ENCODE results near the gene RBM15.
A peak's percentile ranks its signal among the peaks of the same experiment; 100 is the strongest.

RBM15 gene

GRCh38 chr1:110348771-110349170 lies 9.6 kb downstream of the RBM15 start:
- Mint-ChIP-seq H3K27ac (peak overlapping the region; percentile 46), H3K4me3 (no peak overlapping the region), H3K9me3 (no peaks in the 10 kb centered on the region), H3K4me1 (ENCODE audit: low read depth) (peaks cover 50% of the 10 kb centered on the region), H3K27me3 (no peaks in the 10 kb centered on the region), H3K36me3 (ENCODE audit: low read depth) (peaks cover 60% of the 10 kb centered on the region)
- intact Hi-C loops (cut with micrococcal nuclease) = no loop called here

GRCh38 chr1:110350360-110350759 lies 11.2 kb downstream of the RBM15 start:
- peaks cover 48% of the 10 kb centered on the region for H3K36me3 Mint-ChIP-seq (ENCODE audit: low read depth)
- H3K4me1 Mint-ChIP-seq (ENCODE audit: low read depth) = peaks cover 40% of the 10 kb centered on the region
- intact Hi-C loops (cut with micrococcal nuclease) = no loop called here
- no peaks in the 10 kb centered on the region for H3K9me3 Mint-ChIP-seq
- H3K27me3 Mint-ChIP-seq = no peaks in the 10 kb centered on the region
- no peak overlapping the region for H3K27ac Mint-ChIP-seq
- H3K4me3 Mint-ChIP-seq = no peak overlapping the region

GRCh38 chr1:110355321-110355720 lies 16.1 kb downstream of the RBM15 start:
- H3K9me3 Mint-ChIP-seq = no peaks in the 10 kb centered on the region
- H3K27me3 Mint-ChIP-seq = no peaks in the 10 kb centered on the region
- no peak overlapping the region for H3K27ac Mint-ChIP-seq
- H3K4me3 Mint-ChIP-seq = no peak overlapping the region
- intact Hi-C loops (cut with micrococcal nuclease) = no loop called here
- H3K36me3 Mint-ChIP-seq (ENCODE audit: low read depth) = peaks cover 41% of the 10 kb centered on the region
- H3K4me1 Mint-ChIP-seq (ENCODE audit: low read depth) = peaks cover 12% of the 10 kb centered on the region

GRCh38 chr1:110356379-110356778 lies 17.2 kb downstream of the RBM15 start:
- Mint-ChIP-seq H3K27me3 (no peaks in the 10 kb centered on the region), H3K4me3 (no peak overlapping the region), H3K36me3 (ENCODE audit: low read depth) (peaks cover 43% of the 10 kb centered on the region), H3K9me3 (no peaks in the 10 kb centered on the region), H3K27ac (no peak overlapping the region), H3K4me1 (ENCODE audit: low read depth) (peaks cover 4% of the 10 kb centered on the region)
- intact Hi-C loops (cut with micrococcal nuclease) = no loop called here

GRCh38 chr1:110360431-110360830 lies 21.3 kb downstream of the RBM15 start:
- Mint-ChIP-seq H3K27me3 (no peaks in the 10 kb centered on the region), H3K36me3 (ENCODE audit: low read depth) (peaks cover 67% of the 10 kb centered on the region), H3K27ac (no peak overlapping the region), H3K4me1 (ENCODE audit: low read depth) (no peaks in the 10 kb centered on the region), H3K4me3 (no peak overlapping the region), H3K9me3 (no peaks in the 10 kb centered on the region)
- intact Hi-C loops (cut with micrococcal nuclease) = no loop called here

GRCh38 chr1:110361856-110362255 lies 22.7 kb downstream of the RBM15 start:
- Mint-ChIP-seq H3K9me3 (no peaks in the 10 kb centered on the region), H3K4me1 (ENCODE audit: low read depth) (no peaks in the 10 kb centered on the region), H3K27ac (no peak overlapping the region), H3K36me3 (ENCODE audit: low read depth) (peaks cover 62% of the 10 kb centered on the region), H3K4me3 (no peak overlapping the region), H3K27me3 (no peaks in the 10 kb centered on the region)
- intact Hi-C loops (cut with micrococcal nuclease) = no loop called here

- H3K4me1 Mint-ChIP-seq (ENCODE audit: low read depth) = no peaks in the 10 kb centered on the region
- intact Hi-C loops (cut with micrococcal nuclease) = no loop called here
- H3K9me3 Mint-ChIP-seq = no peaks in the 10 kb centered on the region
- no peaks in the 10 kb centered on the region for H3K27me3 Mint-ChIP-seq
- no peak overlapping the region for H3K27ac Mint-ChIP-seq
- peaks cover 51% of the 10 kb centered on the region for H3K36me3 Mint-ChIP-seq (ENCODE audit: low read depth)
- no peak overlapping the region for H3K4me3 Mint-ChIP-seq
These were observed 25.0 kb downstream of the RBM15 start for GRCh38 chr1:110364221-110364620.

GRCh38 chr1:110370827-110371226 lies 31.6 kb downstream of the RBM15 start:
- Mint-ChIP-seq H3K4me1 (ENCODE audit: low read depth) (no peaks in the 10 kb centered on the region), H3K27me3 (no peaks in the 10 kb centered on the region), H3K4me3 (no peak overlapping the region), H3K36me3 (ENCODE audit: low read depth) (peaks cover 29% of the 10 kb centered on the region), H3K9me3 (no peaks in the 10 kb centered on the region), H3K27ac (no peak overlapping the region)
- intact Hi-C loops (cut with micrococcal nuclease) = no loop called here

GRCh38 chr1:110375490-110375889 lies 36.3 kb downstream of the RBM15 start:
- Mint-ChIP-seq H3K4me1 (ENCODE audit: low read depth) (peaks cover 25% of the 10 kb centered on the region), H3K4me3 (no peak overlapping the region), H3K27ac (no peak overlapping the region), H3K36me3 (ENCODE audit: low read depth) (peaks cover 56% of the 10 kb centered on the region), H3K27me3 (no peaks in the 10 kb centered on the region), H3K9me3 (no peaks in the 10 kb centered on the region)
- intact Hi-C loops (cut with micrococcal nuclease) = no loop called here

GRCh38 chr1:110380672-110381283 lies 41.6 kb downstream of the RBM15 start:
- Mint-ChIP-seq H3K9me3 (no peaks in the 10 kb centered on the region), H3K4me3 (no peak overlapping the region), H3K27ac (peak overlapping the region; percentile 37), H3K4me1 (ENCODE audit: low read depth) (peaks cover 64% of the 10 kb centered on the region), H3K27me3 (no peaks in the 10 kb centered on the region), H3K36me3 (ENCODE audit: low read depth) (peaks cover 44% of the 10 kb centered on the region)
- intact Hi-C loops (cut with micrococcal nuclease) = loop anchor here (2.0 kb wide), 1 partner anchor 22 kb away; no protein-coding TSS in a partner anchor

GRCh38 chr1:110383251-110383990 lies 44.2 kb downstream of the RBM15 start:
- no peaks in the 10 kb centered on the region for H3K9me3 Mint-ChIP-seq
- peaks cover 56% of the 10 kb centered on the region for H3K4me1 Mint-ChIP-seq (ENCODE audit: low read depth)
- H3K27ac Mint-ChIP-seq = peak overlapping the region; percentile 61
- H3K36me3 Mint-ChIP-seq (ENCODE audit: low read depth) = peaks cover 33% of the 10 kb centered on the region
- intact Hi-C loops (cut with micrococcal nuclease) = no loop called here
- no peaks in the 10 kb centered on the region for H3K27me3 Mint-ChIP-seq
- peak overlapping the region; percentile 30 for H3K4me3 Mint-ChIP-seq

GRCh38 chr1:110384581-110385321 lies 45.6 kb downstream of the RBM15 start:
- intact Hi-C loops (cut with micrococcal nuclease) = no loop called here
- H3K4me3 Mint-ChIP-seq = no peak overlapping the region

GRCh38 chr1:110385369-110385768 lies 46.2 kb downstream of the RBM15 start:
- no peaks in the 10 kb centered on the region for H3K27me3 Mint-ChIP-seq
- no peak overlapping the region for H3K4me3 Mint-ChIP-seq
- H3K4me1 Mint-ChIP-seq (ENCODE audit: low read depth) = peaks cover 41% of the 10 kb centered on the region
- H3K27ac Mint-ChIP-seq = no peak overlapping the region
- intact Hi-C loops (cut with micrococcal nuclease) = no loop called here
- H3K36me3 Mint-ChIP-seq (ENCODE audit: low read depth) = peaks cover 34% of the 10 kb centered on the region
- H3K9me3 Mint-ChIP-seq = no peaks in the 10 kb centered on the region

More at GRCh38 chr1:110384581-110385321, 45.6 kb downstream of the RBM15 start:
- Mint-ChIP-seq H3K36me3 (ENCODE audit: low read depth) (peaks cover 28% of the 10 kb centered on the region), H3K4me1 (ENCODE audit: low read depth) (peaks cover 47% of the 10 kb centered on the region), H3K9me3 (no peaks in the 10 kb centered on the region), H3K27me3 (no peaks in the 10 kb centered on the region), H3K27ac (peak overlapping the region; percentile 61)

- H3K4me1 Mint-ChIP-seq (ENCODE audit: low read depth) = peaks cover 23% of the 10 kb centered on the region
- peaks cover 39% of the 10 kb centered on the region for H3K36me3 Mint-ChIP-seq (ENCODE audit: low read depth)
- H3K27ac Mint-ChIP-seq = no peak overlapping the region
- H3K9me3 Mint-ChIP-seq = no peaks in the 10 kb centered on the region
- intact Hi-C loops (cut with micrococcal nuclease) = no loop called here
- H3K27me3 Mint-ChIP-seq = no peaks in the 10 kb centered on the region
- no peak overlapping the region for H3K4me3 Mint-ChIP-seq
These were observed 48.0 kb downstream of the RBM15 start for GRCh38 chr1:110387048-110387754.

All from dendritic cell treated with granulocyte-macrophage colony-stimulating factor and Interleukin-4, amounts not matched to agents 40 ng/mL and 50 ng/mL, for 4 days (primary cell).